ENCODE data around the gene MAVS. TPM values are rescaled to one million over a fixed set of nuclear protein-coding genes. Genes with fewer than 3 reads are reported as not detected.
A peak's percentile ranks its signal among the peaks of the same experiment; 100 is the strongest.

MAVS gene
- total and polyA plus RNA-seq, 9 of the 15 experiments (the other 6 are each of a cell fraction or from before 2014, with no cell fraction given): 1.6 to 22.0 (median 11.3) TPM

- TF ChIP-seq ATF6 (CRISPR knock-in tag; IDR thresholded peaks at IDR 0.05) (no peak; the same call in 1 of the 2 replicates), FOXJ3 (CRISPR knock-in tag; IDR thresholded peaks at IDR 0.05) (no peak), THAP12 (CRISPR knock-in tag; IDR thresholded peaks at IDR 0.05) (0 out of 2 replicates have a peak, but pooled peaks have one; percentile 73), ZHX1 (conservative IDR thresholded peaks at IDR 0.05; ENCODE audit: low read length) (no peak), SNIP1 (IDR thresholded peaks at IDR 0.05; ENCODE audit: low read depth) (no peak), GTF2B (IDR thresholded peaks at IDR 0.05; ENCODE audit: extremely low read depth, insufficient read length) (no peak), TCF7 (IDR thresholded peaks at IDR 0.05; ENCODE audit: borderline replicate concordance) (no peak; the same call in 1 of the 2 replicates), ZNF232 (CRISPR knock-in tag; IDR thresholded peaks at IDR 0.05) (no peak; the same call in 1 of the 2 replicates), POLR2AphosphoS2 (IDR thresholded peaks at IDR 0.05; ENCODE audit: low read length) (no peak), ZNF263 (CRISPR knock-in tag; IDR thresholded peaks at IDR 0.05; ENCODE audit: borderline replicate concordance) (peak; percentile 99), U2AF1 (optimal IDR thresholded peaks at IDR 0.05; ENCODE audit: low read depth, low read length) (no peak), TAF1 (IDR thresholded peaks at IDR 0.05; ENCODE audit: control insufficient read depth, extremely low read depth, insufficient read depth, low read length, severe bottlenecking) (peak; percentile 53), FOXP4 (CRISPR knock-in tag; IDR thresholded peaks at IDR 0.05; ENCODE audit: borderline replicate concordance) (peak; percentile 66; the same call in 1 of the 2 replicates), ZNF449 (CRISPR knock-in tag; IDR thresholded peaks at IDR 0.05) (no peak)
Measured at GRCh38 chr20:3888622-3889488, 42.2 kb downstream of the MAVS start, which contains the start of gene PANK2 (continued).
